ENCODE results near the gene NTPCR.

The NTPCR gene

DNA sequence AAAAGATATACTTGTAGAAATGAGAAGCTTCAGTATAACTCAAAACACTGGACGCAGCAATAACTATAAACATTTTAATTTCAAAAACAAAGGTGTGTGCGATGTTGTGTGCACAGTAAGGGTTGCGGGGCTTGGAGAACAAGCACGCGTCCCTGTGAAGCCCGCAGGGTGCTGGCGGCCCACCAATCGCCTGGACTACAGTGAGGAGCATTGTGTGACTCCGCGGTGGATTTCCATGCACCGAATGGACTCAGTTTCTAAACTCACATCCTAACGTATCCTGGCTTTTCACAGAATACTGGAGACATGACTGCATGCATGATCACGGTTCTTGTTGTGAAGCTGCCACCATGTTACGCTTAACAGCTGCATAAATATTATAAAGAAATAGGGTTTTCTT is 33.0 kb downstream of the NTPCR start:
- no peaks in the 10 kb centered on the region for H3K4me1 ChIP-seq (ENCODE audit: insufficient read depth, low read length)
- DNase-seq (no peak), ATAC-seq (ENCODE audit: insufficient read depth, low read depth) (no peak)
- H3K79me2 ChIP-seq (ENCODE audit: insufficient read depth, low read length): no peaks in the 10 kb centered on the region
- no peak overlapping the region for H3K27ac ChIP-seq (ENCODE audit: low read length)
- no peaks in the 10 kb centered on the region for H4K20me1 ChIP-seq (ENCODE audit: insufficient read depth, low read length)
- no peaks in the 10 kb centered on the region for H3K27me3 ChIP-seq (ENCODE audit: insufficient read depth, low read length, poor library complexity)
- H3K9me3 ChIP-seq (ENCODE audit: insufficient read depth, low read length, severe bottlenecking): no peaks in the 10 kb centered on the region
- H2AFZ ChIP-seq (ENCODE audit: low read depth, low read length): no peak overlapping the region
- H3K4me3 ChIP-seq (ENCODE audit: low read depth in 1 of 2, low read length in 2 of 2): no peak overlapping the region
- H3K36me3 ChIP-seq (ENCODE audit: insufficient read depth, low read length): peaks cover 22% of the 10 kb centered on the region
- H3K4me2 ChIP-seq (ENCODE audit: insufficient read depth, low read length): no peak overlapping the region
- TF ChIP-seq, protein P1, sequence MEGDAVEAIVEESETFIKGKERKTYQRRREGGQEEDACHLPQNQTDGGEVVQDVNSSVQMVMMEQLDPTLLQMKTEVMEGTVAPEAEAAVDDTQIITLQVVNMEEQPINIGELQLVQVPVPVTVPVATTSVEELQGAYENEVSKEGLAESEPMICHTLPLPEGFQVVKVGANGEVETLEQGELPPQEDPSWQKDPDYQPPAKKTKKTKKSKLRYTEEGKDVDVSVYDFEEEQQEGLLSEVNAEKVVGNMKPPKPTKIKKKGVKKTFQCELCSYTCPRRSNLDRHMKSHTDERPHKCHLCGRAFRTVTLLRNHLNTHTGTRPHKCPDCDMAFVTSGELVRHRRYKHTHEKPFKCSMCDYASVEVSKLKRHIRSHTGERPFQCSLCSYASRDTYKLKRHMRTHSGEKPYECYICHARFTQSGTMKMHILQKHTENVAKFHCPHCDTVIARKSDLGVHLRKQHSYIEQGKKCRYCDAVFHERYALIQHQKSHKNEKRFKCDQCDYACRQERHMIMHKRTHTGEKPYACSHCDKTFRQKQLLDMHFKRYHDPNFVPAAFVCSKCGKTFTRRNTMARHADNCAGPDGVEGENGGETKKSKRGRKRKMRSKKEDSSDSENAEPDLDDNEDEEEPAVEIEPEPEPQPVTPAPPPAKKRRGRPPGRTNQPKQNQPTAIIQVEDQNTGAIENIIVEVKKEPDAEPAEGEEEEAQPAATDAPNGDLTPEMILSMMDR (IDR thresholded peaks at IDR 0.05; ENCODE audit: borderline replicate concordance, extremely low read depth, low read length, poor library complexity, severe bottlenecking): no peak
- TF ChIP-seq EZH2 (IDR thresholded peaks at IDR 0.05; ENCODE audit: borderline replicate concordance, low read depth, low read length, severe bottlenecking): no peak
- H3K9ac ChIP-seq (ENCODE audit: low read depth, low read length): no peak overlapping the region

DNA sequence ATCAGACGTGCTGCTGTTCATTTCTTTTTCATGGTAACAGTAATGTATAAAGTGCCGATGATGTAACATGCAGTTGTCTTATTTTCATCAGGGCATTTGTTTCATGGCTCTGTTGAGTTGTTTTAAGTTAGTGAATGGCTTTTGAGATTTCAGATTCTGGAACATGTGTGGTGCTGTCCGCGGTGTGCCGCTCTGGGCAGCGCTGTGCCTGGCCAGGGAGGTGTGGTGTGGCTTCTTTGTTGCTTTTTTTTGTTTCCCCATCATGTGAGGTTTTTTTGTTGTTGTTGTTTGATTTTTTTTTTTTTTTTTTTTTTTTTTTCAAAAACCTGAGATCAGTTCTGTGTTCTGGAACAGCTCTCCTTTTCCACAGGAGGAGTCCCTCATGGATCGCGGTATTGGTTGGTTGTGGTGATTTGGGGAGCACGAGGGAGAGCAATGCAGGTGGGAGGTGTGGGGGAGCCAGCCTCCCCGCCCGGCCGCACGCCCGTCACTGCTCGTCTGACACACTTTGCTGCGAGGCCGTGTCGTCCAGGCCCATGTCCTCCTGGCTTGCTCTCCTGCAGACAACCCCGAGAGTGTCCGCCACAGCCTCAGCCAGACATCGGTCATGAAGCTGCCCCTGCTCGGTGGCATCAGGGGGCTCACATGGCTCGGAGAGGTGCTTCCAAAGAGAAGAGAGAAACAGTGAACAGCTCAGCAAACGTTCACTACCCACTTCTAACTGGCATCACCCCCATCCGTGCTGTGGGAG is 33.6 kb downstream of the NTPCR start:
- ATAC-seq (ENCODE audit: insufficient read depth, low read depth): no peak
- Histone ChIP-seq H3K27me3 (ENCODE audit: insufficient read depth, low read length, poor library complexity) (no peaks in the 10 kb centered on the region), H3K4me3 (ENCODE audit: low read depth in 1 of 2, low read length in 2 of 2) (no peak overlapping the region), H3K9ac (ENCODE audit: low read depth, low read length) (no peak overlapping the region), H4K20me1 (ENCODE audit: insufficient read depth, low read length) (no peaks in the 10 kb centered on the region), H3K79me2 (ENCODE audit: insufficient read depth, low read length) (no peaks in the 10 kb centered on the region), H3K4me2 (ENCODE audit: insufficient read depth, low read length) (no peak overlapping the region), H3K4me1 (ENCODE audit: insufficient read depth, low read length) (no peaks in the 10 kb centered on the region), H3K9me3 (ENCODE audit: insufficient read depth, low read length, severe bottlenecking) (no peaks in the 10 kb centered on the region), H3K27ac (ENCODE audit: low read length) (no peak overlapping the region), H3K36me3 (ENCODE audit: insufficient read depth, low read length) (peaks cover 16% of the 10 kb centered on the region), H2AFZ (ENCODE audit: low read depth, low read length) (no peak overlapping the region)
- no peak for TF ChIP-seq EZH2 (IDR thresholded peaks at IDR 0.05; ENCODE audit: borderline replicate concordance, low read depth, low read length, severe bottlenecking)
- TF ChIP-seq, protein P1 (IDR thresholded peaks at IDR 0.05; ENCODE audit: borderline replicate concordance, extremely low read depth, low read length, poor library complexity, severe bottlenecking): no peak
- no peak for DNase-seq

DNA sequence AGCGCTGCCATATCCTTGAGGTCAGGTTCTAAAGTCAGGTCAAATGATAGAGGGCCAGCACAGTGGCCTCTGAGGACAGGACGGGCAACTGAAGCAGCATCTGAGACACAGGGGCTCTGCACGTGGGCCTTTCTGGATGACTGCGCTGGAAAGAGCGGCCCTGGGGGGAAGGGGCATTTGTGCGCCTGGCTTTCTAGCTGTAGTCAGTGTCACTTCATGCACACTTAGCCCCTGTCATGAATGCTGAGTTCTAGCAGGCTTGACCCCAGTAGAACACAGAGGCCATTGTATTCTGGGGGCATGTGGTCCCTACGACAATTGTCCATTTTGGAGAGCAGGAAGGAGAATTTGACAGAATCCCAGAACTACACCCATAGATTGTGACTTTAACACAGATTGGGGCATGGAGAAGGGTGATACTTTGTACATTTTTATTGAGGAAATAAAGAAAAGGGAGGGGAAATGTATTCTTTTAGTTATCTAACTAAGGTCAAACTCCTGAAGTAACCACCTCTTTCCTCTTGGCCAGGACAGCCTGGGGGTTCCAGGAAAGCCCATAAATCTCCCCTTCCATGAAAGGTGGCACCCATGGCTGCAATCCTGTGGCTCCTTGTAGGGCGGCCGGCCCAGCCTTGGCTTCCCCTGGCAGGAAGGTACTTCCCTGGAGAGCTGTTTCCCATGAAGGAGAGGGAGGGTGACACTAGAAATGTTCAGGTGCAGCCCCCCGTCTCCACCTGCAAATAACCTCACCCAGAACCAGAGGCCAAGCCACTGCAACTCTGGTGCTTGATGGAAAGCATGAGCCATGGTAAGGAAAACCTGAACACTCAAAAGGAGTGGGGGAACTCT is 34.4 kb downstream of the NTPCR start:
- no peaks in the 10 kb centered on the region for H3K9me3 ChIP-seq (ENCODE audit: insufficient read depth, low read length, severe bottlenecking)
- no peaks in the 10 kb centered on the region for H3K79me2 ChIP-seq (ENCODE audit: insufficient read depth, low read length)
- TF ChIP-seq, protein P1 (IDR thresholded peaks at IDR 0.05; ENCODE audit: borderline replicate concordance, extremely low read depth, low read length, poor library complexity, severe bottlenecking): no peak
- TF ChIP-seq EZH2 (IDR thresholded peaks at IDR 0.05; ENCODE audit: borderline replicate concordance, low read depth, low read length, severe bottlenecking): no peak
- no peak overlapping the region for H3K9ac ChIP-seq (ENCODE audit: low read depth, low read length)
- no peak overlapping the region for H2AFZ ChIP-seq (ENCODE audit: low read depth, low read length)
- no peak overlapping the region for H3K4me2 ChIP-seq (ENCODE audit: insufficient read depth, low read length)
- no peak overlapping the region for H3K4me3 ChIP-seq (ENCODE audit: low read depth in 1 of 2, low read length in 2 of 2)
- H4K20me1 ChIP-seq (ENCODE audit: insufficient read depth, low read length): no peaks in the 10 kb centered on the region
- no peaks in the 10 kb centered on the region for H3K27me3 ChIP-seq (ENCODE audit: insufficient read depth, low read length, poor library complexity)
- H3K27ac ChIP-seq (ENCODE audit: low read length): no peak overlapping the region
- no peak for DNase-seq
- ATAC-seq (ENCODE audit: insufficient read depth, low read depth): no peak
- H3K36me3 ChIP-seq (ENCODE audit: insufficient read depth, low read length): peaks cover 10% of the 10 kb centered on the region
- H3K4me1 ChIP-seq (ENCODE audit: insufficient read depth, low read length): no peaks in the 10 kb centered on the region

All from DND-41 (cell line).